Skin of body (tissue), 2 donors: ENCODE results near the gene TXNDC5. TPM values are rescaled to one million over a fixed set of nuclear protein-coding genes. Genes with fewer than 3 reads are reported as not detected.
"Not testable (repeated sequence)": the region's sequence is repeated elsewhere in the genome, so short reads cannot be mapped to it uniquely, and the experiment has no call there.

ENCODE experiments used
- DNase-seq: peaks from one replicate; lab custom pipeline; 2025; lab: John Stamatoyannopoulos, UW
- total RNA-seq: library from RNA; depleted of rRNA; stranded (reverse); fragments of >200 nt; gene quantifications from one replicate; pipeline ENCODE4 v1.2.3, GENCODE V29; 2014

TXNDC5 gene
- total RNA-seq, 1 donor from 2014 or later: 136 TPM

DNA sequence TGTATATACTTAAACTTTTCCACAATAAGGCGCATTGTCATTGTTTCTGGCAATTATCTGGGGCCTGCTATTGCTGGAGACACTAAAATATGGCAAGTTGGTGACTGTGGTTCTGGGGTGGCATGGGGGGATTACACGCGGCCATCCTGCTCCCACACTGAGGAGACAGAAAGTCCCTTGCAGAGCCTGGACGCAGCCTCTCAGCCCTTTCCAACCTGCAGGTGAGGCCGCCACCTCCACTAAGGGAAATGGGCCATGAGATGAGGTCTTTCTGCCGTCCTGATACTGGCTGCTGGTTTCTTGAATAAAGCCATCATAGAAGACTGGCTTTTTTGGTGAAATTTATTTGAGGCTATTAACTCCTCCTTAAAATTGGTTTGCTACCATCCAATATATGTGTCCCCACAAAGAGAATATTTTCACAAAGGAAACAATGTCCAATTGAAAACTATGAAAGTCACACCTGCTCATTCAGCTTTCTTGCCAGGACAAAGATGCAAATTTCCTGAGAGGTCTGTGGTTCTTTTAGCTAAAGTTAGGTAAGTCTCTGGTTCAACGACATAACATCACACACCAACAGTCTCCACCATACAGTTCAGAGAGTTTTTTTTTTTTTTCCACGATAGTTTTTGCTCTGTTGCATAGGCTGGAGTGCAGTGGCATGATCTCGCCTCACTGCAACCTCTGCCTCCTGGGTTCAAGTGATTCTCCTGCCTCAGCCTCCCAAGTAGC is 13.0 kb downstream of the TXNDC5 start:
- no peak for DNase-seq

DNA sequence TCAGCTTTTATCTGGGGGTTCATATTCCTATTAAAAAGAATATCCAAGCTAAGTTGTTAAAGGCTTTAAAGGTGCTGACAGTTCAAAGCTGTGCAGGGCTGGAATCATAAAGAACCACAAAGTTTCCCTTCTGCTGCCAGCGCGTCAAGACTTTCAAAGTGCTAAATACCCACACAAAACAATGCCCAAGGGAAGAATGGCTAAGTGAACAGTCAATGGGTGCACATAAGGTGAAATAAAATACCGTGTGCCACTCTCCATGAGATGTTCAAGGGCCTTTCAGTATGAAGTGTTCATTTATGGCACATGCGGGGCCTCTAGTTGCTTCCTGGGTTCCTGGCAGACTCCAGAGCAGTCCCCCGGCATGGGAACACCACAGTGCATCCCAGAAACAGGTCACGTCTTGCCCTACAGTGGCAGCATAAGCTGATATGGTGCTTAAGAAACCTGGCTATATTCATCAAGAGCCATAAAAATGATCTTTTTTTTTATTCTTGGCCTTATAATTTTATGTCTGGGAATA is 14.1 kb downstream of the TXNDC5 start:
- no peak for DNase-seq

DNA sequence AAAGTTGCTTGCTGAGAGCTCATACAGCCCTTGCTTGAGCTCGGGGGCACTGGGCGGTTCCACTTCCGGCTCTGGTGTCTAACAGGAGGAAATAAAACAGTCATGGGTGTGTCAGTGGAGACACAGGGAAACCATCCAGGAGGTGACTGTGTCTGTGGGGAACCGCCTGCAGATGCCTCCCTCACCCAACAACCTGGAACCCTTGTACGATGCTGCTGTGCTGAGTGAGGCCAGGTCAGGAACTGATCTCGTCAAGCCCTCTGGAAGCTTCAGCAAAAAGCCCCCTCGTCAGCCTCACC is 15.5 kb downstream of the TXNDC5 start:
- DNase-seq: no peak

- no peak for DNase-seq
Measured at GRCh38 chr6:7894262-7895124, 16.1 kb downstream of the TXNDC5 start.

- no peak for DNase-seq
Measured at GRCh38 chr6:7893342-7893741, 17.2 kb downstream of the TXNDC5 start.

DNA sequence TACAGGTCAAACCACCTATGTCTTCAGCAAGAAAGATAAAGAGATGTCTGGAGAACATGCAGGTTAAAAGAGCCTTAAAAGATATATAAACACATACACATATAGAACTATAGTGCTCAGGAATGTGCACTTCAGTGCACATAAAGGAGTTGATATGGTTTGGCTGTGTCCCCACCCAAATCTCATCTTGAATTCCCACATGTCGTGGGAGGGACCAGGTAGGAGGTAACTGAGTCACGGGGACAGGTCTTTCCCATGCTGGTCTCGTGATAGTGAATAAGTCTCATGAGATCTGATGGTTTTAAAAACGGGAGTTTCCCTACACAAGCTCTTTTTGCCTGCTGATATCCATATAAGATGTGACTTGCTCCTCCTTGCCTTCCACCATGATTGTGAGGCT is 18.2 kb downstream of the TXNDC5 start:
- not testable (repeated sequence) for DNase-seq

- DNase-seq: no peak
Measured at GRCh38 chr6:7891078-7891872, 19.3 kb downstream of the TXNDC5 start.

DNA sequence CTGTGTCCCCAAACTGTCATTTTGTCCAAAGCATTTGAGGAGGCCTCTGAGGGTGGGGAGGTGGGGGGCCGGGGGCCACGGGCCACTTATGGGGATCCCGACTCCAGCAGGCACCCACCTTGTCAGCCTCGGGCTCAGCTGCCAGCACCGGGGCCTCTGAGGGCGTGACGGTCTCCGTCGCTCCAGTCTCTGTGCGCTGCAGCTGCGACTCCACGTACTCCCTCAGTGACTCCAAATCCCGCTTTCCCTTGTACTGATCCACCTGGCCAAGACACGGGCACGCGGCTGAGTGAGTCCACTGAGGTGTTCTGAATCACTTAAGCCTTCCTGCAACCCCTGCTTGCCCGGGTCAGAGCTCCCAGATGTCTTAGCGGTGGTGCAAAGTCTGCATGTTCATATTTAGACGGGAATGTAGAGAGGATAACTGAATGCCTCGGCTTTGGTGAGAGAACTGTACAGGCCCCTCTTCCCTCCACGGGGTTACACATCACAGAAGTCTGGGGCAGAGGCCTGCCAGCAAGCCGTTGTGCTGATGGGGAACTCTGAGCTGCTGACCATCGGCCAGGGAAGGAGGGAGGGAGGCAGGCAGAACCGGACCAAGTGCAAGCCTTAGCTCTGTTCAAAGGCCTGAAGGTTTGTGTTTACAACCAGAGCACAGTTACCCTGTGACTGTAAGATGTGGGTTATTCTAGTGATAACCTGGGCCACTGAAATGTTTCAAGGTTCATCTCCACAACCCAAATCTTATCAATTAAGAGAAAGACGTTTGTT is 21.8 kb downstream of the TXNDC5 start:
- no peak for DNase-seq

- DNase-seq: no peak
Measured at GRCh38 chr6:7887278-7887991, 23.2 kb downstream of the TXNDC5 start.

GRCh38 chr6:7886132-7886531 is 24.5 kb downstream of the TXNDC5 start:
- no peak for DNase-seq

- DNase-seq: no peak
Measured at GRCh38 chr6:7883381-7883780, 27.2 kb downstream of the TXNDC5 start.

- DNase-seq: no peak
Measured at GRCh38 chr6:7882505-7883257, 27.9 kb downstream of the TXNDC5 start.

DNA sequence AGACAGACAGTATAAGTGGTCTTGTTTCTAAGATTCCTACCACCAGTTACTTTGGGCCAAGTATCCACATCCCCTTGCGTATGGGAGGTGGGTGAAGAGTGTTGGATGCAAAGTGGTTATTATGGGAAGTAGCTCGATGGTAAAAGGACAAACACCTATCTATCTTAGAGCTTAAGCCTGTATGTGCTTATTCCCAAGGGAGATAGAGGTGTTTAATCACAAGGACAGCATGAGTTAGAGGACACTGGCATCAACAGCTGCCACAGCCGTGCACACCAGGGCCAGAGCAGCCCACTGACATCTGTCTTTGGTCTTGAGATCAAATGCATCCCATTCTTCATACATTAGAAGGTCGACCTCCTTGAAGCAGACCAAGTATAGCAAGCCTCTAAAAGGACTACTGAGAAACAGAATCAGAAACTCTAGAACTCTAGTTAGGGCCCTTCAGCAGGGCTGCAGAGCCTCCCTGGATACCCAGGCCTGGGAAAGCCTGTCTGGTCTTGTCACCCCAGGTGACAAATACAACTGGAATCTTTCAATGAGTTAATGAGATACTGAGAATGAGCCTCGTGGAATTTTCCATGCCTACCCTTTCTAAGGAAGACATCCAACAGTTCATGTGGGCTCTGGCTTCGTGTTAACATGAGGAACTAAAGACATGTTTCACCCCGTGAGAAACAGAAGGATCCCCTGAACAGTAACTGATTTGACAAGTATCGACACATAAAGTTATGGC is 28.7 kb downstream of the TXNDC5 start:
- no peak for DNase-seq

DNA sequence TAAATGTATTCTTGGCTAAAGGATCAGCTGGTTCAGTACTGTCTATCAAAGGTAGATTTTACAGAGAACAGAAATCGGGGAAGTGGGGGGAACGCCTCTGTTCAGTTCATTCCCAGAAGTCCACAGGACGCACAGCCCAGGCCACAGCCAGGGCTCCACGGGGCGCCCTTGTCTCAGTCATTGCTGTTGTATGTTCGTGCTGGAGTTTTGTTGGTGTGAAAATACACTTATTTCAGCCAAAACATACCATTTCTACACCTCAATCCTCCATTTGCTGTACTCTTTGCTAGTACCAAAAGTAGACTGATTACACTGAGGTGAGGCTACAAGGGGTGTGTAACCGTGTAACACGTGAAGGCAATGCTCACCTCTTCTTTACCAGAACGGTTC is 29.9 kb downstream of the TXNDC5 start:
- DNase-seq: no peak

DNA sequence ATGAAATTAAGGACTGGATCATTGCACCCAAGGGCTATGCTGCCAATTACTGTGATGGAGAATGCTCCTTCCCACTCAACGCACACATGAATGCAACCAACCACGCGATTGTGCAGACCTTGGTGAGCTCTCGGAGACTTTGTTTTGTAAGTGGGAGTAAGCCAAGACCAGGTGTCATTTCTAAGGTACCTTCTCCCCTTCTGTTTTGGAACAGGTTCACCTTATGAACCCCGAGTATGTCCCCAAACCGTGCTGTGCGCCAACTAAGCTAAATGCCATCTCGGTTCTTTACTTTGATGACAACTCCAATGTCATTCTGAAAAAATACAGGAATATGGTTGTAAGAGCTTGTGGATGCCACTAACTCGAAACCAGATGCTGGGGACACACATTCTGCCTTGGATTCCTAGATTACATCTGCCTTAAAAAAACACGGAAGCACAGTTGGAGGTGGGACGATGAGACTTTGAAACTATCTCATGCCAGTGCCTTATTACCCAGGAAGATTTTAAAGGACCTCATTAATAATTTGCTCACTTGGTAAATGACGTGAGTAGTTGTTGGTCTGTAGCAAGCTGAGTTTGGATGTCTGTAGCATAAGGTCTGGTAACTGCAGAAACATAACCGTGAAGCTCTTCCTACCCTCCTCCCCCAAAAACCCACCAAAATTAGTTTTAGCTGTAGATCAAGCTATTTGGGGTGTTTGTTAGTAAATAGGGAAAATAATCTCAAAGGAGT is 30.4 kb downstream of the TXNDC5 start:
- no peak for DNase-seq

DNA sequence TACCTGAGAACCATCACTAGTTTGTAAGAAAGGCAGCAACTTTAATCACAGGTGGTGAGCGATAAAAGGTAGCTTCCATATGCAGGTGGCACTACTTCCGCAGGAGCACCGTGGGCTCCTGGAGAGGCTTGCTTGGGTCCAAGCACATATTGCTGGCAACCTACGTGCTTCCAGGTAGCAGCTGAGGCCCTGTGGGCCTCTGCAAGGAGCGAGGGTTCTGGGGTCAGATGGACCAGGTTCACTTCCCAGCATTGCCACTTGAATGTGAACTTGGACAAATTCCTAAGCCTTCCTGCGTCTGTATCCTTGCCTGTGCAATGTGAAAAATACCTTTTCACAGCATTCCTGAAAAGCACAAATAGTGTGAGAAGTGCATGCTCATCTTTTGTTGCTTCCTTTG is 31.0 kb downstream of the TXNDC5 start:
- no peak for DNase-seq

GRCh38 chr6:7879043-7879442 is 31.5 kb downstream of the TXNDC5 start:
- no peak for DNase-seq

GRCh38 chr6:7878401-7878964 is 32.1 kb downstream of the TXNDC5 start:
- no peak for DNase-seq
